GM12874 (cell line): Measurements from ENCODE around the gene CHGA.

ENCODE experiments used
- TF ChIP-seq, protein P1 (sequence below): IDR thresholded peaks from 2 replicates; pipeline ENCODE4 v1.5.1; 2011; ENCODE audit warnings: low read depth, mild to moderate bottlenecking, control low read depth, low read length, moderate library complexity; ENCODE audit not compliant: insufficient read depth

CHGA gene, protein sequence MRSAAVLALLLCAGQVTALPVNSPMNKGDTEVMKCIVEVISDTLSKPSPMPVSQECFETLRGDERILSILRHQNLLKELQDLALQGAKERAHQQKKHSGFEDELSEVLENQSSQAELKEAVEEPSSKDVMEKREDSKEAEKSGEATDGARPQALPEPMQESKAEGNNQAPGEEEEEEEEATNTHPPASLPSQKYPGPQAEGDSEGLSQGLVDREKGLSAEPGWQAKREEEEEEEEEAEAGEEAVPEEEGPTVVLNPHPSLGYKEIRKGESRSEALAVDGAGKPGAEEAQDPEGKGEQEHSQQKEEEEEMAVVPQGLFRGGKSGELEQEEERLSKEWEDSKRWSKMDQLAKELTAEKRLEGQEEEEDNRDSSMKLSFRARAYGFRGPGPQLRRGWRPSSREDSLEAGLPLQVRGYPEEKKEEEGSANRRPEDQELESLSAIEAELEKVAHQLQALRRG

GRCh38 chr14:92922883-92923743, at the start of gene CHGA:
CHGA (plus strand) TSS chr14:92923150; CDS start chr14:92923360, 210 bp downstream.
- TF ChIP-seq, protein P1, sequence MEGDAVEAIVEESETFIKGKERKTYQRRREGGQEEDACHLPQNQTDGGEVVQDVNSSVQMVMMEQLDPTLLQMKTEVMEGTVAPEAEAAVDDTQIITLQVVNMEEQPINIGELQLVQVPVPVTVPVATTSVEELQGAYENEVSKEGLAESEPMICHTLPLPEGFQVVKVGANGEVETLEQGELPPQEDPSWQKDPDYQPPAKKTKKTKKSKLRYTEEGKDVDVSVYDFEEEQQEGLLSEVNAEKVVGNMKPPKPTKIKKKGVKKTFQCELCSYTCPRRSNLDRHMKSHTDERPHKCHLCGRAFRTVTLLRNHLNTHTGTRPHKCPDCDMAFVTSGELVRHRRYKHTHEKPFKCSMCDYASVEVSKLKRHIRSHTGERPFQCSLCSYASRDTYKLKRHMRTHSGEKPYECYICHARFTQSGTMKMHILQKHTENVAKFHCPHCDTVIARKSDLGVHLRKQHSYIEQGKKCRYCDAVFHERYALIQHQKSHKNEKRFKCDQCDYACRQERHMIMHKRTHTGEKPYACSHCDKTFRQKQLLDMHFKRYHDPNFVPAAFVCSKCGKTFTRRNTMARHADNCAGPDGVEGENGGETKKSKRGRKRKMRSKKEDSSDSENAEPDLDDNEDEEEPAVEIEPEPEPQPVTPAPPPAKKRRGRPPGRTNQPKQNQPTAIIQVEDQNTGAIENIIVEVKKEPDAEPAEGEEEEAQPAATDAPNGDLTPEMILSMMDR: no peak

- TF ChIP-seq, protein P1: no peak
These were observed 47.8 kb upstream of the CHGA start for GRCh38 chr14:92874962-92875661.

DNA sequence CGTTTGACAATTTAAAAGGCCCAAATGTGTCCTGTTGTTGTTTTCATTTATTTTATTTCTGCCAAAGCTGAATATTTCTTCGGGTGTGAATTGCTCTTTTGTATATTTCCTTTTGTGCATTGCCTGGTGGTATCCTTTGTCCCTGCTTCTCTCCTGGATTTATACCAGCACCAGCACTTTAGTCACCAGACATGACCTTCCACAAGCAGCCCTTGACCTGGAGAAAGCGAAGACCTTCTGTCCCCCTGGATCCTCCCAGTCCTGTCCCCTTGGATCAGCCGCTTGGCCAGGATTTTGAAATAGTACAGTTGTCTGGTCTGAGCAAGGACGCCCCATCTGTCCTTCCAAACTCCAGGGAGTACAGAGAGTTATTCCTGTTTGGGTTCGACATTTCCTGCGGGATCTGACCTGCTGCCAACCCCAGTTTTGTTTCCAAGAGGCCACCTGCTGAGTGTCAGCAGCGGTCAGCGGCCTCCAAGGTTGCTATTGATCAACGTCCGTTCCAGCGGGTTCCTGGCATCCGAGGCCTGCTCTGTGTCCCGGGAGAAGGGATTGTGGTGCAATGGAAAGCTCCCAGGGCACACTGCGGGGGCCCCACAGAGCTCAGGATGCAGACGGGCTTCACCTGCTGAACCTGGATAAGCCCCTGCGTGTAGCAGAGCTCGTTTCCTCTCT, 45.1 kb upstream of the CHGA start:
- TF ChIP-seq, protein P1: no peak

GRCh38 chr14:92880351-92880750, 42.6 kb upstream of the CHGA start:
- TF ChIP-seq, protein P1: no peak

DNA sequence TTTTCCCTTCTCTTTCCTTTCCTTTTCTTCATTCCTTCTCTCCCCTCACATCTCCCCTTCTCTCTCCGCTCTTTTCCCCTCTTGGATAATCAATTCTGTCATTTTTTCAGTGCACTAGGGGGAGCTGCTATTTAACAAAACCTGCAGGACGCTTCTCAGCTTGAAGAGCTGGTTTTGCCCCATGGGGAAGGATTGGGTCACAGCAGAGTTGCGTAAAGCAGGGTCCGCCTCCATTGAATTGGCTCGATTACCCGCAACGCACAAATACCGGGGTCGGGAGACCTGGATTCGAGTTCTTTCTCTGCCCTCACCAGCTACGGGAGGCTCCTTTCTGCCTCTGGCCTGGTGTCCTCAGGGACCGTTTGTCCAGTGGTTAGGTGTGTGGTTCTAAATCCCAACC, 42.1 kb upstream of the CHGA start:
- TF ChIP-seq, protein P1: no peak

DNA sequence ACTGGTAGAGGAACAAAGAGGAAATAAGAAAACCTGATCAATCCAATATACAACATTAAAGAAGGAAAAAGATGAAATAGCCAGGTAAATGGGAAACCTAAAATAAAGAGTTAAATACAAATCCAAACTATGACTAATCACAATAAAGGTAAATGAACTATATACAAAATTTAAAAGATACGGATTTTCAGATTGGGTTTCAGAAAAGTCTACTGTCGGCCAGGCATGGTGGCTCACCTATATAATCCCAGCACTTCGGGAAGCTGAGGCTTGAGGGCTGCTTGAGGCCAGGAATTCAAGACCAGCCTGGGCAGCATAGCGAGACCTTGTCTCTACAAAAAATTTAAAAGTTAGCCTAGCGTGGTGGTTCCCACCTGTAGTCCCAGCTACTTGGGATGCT, 39.9 kb upstream of the CHGA start:
- TF ChIP-seq, protein P1: no peak
